Ascending aorta (tissue), 2 donors: ENCODE data around the gene PLD6. TPM values are rescaled to one million over a fixed set of nuclear protein-coding genes. Genes with fewer than 3 reads are reported as not detected.
A peak's percentile ranks its signal among the peaks of the same experiment; 100 is the strongest.

Experiments used
- DNase-seq, 2 donors: peaks; one replicate each; pipeline ENCODE4 v3.0.0-alpha.2; 2019; ENCODE audit warnings: low spot score in 2 of 2
- H3K27ac ChIP-seq, 2 donors: fragments of 200-600 bp; sonication (generic); one replicate each; pipeline ENCODE4 v1.5.1; 2016 to 2017; ENCODE audit warnings: mild to moderate bottlenecking in 1 of 2
- H3K27me3 ChIP-seq: fragments of 200-600 bp; sonication (generic); one replicate; pipeline ENCODE4 v1.5.1; 2017
- H3K36me3 ChIP-seq, 2 donors: fragments of 200-600 bp; sonication (generic); one replicate each; pipeline ENCODE4 v1.5.1; 2016
- H3K4me1 ChIP-seq, 2 donors: fragments of 200-600 bp; sonication (generic); one replicate each; pipeline ENCODE4 v1.5.1; 2016 to 2017; ENCODE audit warnings: mild to moderate bottlenecking in 1 of 2
- H3K4me3 ChIP-seq, 2 donors: fragments of 200-600 bp; sonication (generic); one replicate each; pipeline ENCODE4 v1.5.1; 2016 to 2017; ENCODE audit warnings: mild to moderate bottlenecking in 1 of 2
- H3K9me3 ChIP-seq, 2 donors: fragments of 200-600 bp; sonication (generic); one replicate each; pipeline ENCODE4 v1.5.1; 2016
- intact Hi-C: fragments of 100-400 bp; cut with DNase I; formaldehyde crosslinking; loops from one replicate; pipeline ENCODE4 v1.15.1; 2023
- total RNA-seq: library from RNA; depleted of rRNA; stranded (reverse); fragments of >200 nt; gene quantifications from one replicate; pipeline ENCODE4 v1.1.0, GENCODE V29; 2016
- TF ChIP-seq, protein P1 (sequence below), 3 experiments: fragments of 200-600 bp in 2 of 3; fragments of 450-650 bp in 1 of 3; sonication (generic) in 2 of 3; IDR thresholded peaks; one replicate each; pipeline ENCODE4 v1.5.1; 2016 to 2019; ENCODE audit warnings: antibody characterized with exemption in 3 of 3, mild to moderate bottlenecking in 1 of 3, moderate library complexity in 1 of 3

Gene PLD6
- total RNA-seq, 1 donor from 2014 or later: 0.32 TPM

DNA sequence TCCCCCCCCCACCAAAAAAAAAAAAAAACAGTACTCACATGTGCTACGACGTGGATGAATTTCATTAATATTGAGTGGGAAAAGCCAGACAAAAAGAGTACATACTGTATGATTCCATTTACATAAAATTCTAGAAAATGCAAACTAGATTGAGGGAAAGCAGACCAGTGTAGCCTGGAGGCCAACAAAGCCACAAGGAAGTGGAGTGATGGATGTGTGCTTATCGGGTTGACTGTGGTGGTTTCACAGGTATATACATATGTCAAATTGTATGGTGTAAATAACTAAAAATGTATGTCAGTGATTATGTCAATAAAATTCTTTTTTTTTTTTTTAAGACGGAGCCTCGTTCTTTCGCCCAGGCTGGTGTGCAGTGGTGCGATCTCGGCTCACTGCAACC is 1.9 kb upstream of the PLD6 start:
- TF ChIP-seq, protein P1, sequence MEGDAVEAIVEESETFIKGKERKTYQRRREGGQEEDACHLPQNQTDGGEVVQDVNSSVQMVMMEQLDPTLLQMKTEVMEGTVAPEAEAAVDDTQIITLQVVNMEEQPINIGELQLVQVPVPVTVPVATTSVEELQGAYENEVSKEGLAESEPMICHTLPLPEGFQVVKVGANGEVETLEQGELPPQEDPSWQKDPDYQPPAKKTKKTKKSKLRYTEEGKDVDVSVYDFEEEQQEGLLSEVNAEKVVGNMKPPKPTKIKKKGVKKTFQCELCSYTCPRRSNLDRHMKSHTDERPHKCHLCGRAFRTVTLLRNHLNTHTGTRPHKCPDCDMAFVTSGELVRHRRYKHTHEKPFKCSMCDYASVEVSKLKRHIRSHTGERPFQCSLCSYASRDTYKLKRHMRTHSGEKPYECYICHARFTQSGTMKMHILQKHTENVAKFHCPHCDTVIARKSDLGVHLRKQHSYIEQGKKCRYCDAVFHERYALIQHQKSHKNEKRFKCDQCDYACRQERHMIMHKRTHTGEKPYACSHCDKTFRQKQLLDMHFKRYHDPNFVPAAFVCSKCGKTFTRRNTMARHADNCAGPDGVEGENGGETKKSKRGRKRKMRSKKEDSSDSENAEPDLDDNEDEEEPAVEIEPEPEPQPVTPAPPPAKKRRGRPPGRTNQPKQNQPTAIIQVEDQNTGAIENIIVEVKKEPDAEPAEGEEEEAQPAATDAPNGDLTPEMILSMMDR (IDR thresholded peaks at IDR 0.05): no peak
- Histone ChIP-seq H3K9me3 (no peaks in the 10 kb centered on the region), H3K4me3 (no peak overlapping the region), H3K27me3 (no peaks in the 10 kb centered on the region), H3K27ac (peak overlapping the region; percentile 89 to 90), H3K4me1 (peaks cover 13 to 36% of the 10 kb centered on the region in 2 donors), H3K36me3 (peaks cover 5 to 9% of the 10 kb centered on the region in 2 donors)
- DNase-seq: no peak
- intact Hi-C loops: loop anchor here (1.0 to 10.0 kb wide), 4 partner anchors 29 to 203 kb away; partner anchors contain the start of genes FLCN and MPRIP

DNA sequence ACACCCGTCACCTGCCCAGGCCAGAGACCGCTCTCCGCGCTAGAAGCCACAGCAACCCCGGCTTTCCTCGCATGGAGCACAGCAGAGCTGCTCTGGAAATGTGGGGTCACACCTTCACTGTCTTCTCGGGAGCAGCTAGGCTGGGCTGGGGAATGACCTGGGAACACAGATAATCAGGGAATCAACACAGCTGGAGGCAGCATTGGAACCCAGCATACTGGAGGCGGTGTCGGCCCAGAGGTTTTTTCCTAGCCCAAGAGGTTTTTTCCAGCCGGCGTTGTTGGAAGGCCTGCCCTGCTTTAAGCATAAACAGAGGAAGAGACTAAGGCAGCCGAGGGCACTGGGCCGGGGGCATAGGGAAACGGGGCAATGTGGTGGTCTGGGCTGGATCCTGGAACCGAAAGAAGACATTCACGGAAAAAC is 791 bp upstream of the PLD6 start:
- Histone ChIP-seq H3K27ac (peak overlapping the region; percentile 89 to 90), H3K4me3 (peak overlapping the region in 1 of 2 donors; percentile 62), H3K27me3 (no peaks in the 10 kb centered on the region), H3K36me3 (peaks cover 3 to 4% of the 10 kb centered on the region in 2 donors), H3K4me1 (peaks cover 13 to 36% of the 10 kb centered on the region in 2 donors), H3K9me3 (no peaks in the 10 kb centered on the region)
- no peak for DNase-seq
- TF ChIP-seq, protein P1 (IDR thresholded peaks at IDR 0.05): no peak
- intact Hi-C loops: loop anchor here (1.0 to 10.0 kb wide), 4 partner anchors 30 to 202 kb away; partner anchors contain the start of genes FLCN and MPRIP

DNA sequence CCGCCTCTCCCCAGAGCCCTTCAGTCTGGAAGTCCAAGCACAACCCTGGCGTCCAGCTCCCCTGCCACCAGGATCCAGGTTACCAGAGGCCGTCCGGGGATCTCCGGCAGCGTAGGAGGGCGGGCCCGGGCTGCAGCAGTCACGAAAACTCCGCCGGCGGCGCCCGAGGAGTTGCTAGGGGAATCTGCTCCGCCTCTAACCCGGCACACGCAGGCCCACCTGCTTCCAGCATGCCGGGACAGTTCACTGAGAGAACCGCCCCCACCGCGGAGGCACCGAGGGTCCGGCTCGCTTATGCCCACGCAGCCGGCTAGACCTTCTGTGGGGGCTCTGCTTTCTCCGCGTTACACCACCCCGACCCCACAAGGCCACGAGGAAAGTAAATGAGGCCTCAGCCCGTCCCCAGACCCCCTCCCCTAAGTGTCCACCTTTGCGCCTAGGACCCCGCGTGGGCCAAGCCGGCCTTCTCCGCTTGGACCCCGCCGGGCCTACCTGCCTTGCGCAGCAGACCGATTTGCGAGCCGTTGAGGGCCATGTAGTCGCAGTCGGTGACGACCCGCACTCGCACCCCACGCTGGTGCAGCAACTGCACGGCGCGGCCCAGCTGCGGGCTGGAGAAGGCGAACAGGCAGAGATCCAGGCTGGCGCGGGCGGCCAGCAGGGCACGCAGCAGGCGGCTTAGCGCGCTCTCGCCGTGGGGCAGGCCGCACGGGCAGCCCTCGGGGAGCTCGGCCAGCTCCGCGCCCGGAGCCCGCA is 587 bp downstream of the PLD6 start:
- no peaks in the 10 kb centered on the region for H3K27me3 ChIP-seq
- H3K27ac ChIP-seq: peak overlapping the region; percentile 89 to 90
- TF ChIP-seq, protein P1 (IDR thresholded peaks at IDR 0.05): no peak
- peaks cover under 1 to 4% of the 10 kb centered on the region in 2 donors for H3K36me3 ChIP-seq
- peak in 1 of 2 donors; percentile 81 for DNase-seq
- H3K4me3 ChIP-seq: peak overlapping the region; percentile 62 to 81
- H3K4me1 ChIP-seq: peaks cover 13 to 36% of the 10 kb centered on the region in 2 donors
- no peaks in the 10 kb centered on the region for H3K9me3 ChIP-seq
- intact Hi-C loops: loop anchor here (2.0 to 10.0 kb wide), 4 partner anchors 53 to 201 kb away; partner anchors contain the start of genes COPS3 and MPRIP

DNA sequence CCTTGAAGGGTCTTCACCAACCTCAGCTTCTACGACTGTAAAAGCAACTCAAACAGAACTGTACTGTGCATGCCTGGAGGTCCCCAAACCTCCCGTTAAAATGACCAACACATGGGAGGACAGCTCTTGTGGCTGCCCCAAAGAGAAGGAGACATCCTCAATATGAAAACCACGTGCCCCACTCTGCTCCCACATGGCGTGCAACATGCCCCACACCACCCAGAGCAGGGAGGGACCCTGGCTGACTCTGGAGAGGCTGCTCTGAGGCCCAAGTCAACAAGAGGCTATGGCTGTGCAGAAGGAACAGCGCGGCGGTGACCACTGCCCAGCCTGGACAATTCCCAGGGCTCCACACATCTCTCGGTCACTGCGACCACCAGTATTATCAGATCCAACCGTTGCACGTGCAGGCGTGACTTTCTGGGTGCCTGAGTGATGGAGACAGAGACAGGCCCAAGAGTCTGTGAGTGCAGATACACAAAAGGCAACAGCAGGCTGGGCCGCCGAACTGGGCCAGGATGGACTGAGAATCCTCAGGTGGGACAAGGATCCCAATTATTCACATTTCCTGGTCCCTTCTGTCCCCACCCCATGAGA is 1.4 kb downstream of the PLD6 start:
- TF ChIP-seq, protein P1 (IDR thresholded peaks at IDR 0.05): no peak
- Histone ChIP-seq H3K27me3 (no peaks in the 10 kb centered on the region), H3K27ac (peak overlapping the region; percentile 89 to 90), H3K4me1 (peaks cover 13 to 36% of the 10 kb centered on the region in 2 donors), H3K4me3 (peak overlapping the region; percentile 62 to 81), H3K9me3 (no peaks in the 10 kb centered on the region), H3K36me3 (peaks cover 0 to 4% of the 10 kb centered on the region in 2 donors)
- intact Hi-C loops: loop anchor here (1.0 to 10.0 kb wide), 3 partner anchors 14 to 200 kb away; partner anchors contain the start of gene COPS3
- DNase-seq: no peak

DNA sequence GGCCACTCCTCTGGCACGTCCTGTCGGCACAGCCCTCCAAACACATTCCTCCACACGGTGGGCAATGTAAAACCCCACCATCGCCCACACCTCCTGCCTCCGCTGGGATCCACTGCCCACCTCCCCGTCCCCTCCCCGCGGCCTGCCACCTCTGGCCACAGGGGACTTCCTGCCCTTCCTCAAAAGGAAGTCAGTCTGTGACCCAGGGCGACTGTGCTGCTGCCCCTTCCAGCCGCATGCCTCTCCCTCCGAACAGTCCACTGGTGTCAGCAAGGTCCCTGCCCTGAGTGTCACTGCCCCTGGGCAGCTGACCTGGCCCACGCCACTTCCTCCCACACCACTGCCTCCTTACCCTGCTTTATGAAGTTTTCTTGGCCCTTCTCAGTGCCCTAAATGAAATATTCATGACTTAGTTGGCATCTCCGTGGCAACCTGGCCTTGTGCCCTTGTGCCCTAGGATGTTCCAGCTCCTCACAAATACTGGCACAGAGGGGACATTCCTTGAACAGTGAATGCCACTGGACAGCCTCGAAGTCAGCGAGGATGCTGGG is 2.0 kb downstream of the PLD6 start:
- intact Hi-C loops: loop anchor here (1.0 to 10.0 kb wide), 3 partner anchors 14 to 199 kb away; partner anchors contain the start of gene COPS3
- Histone ChIP-seq H3K9me3 (no peaks in the 10 kb centered on the region), H3K27me3 (no peaks in the 10 kb centered on the region), H3K27ac (peak overlapping the region; percentile 89 to 90), H3K36me3 (peaks cover 0 to 4% of the 10 kb centered on the region in 2 donors), H3K4me1 (peaks cover 13 to 36% of the 10 kb centered on the region in 2 donors), H3K4me3 (peak overlapping the region in 1 of 2 donors; percentile 13)
- TF ChIP-seq, protein P1 (IDR thresholded peaks at IDR 0.05): no peak
- peak in 1 of 2 donors; percentile 89 for DNase-seq
